Endothelial cell of umbilical vein (primary cell): Measurements from ENCODE around the gene TNPO3. TPM values are rescaled to one million over a fixed set of nuclear protein-coding genes. Genes with fewer than 3 reads are reported as not detected.

Experiments
- BruUV-seq: library from RNA; stranded (reverse); fragments of 400-500 nt; replicated peaks from 2 replicates; lab custom pipeline; 2021; lab: Mats Ljungman, UMichigan
- CTCF ChIA-PET: fragments of 300-600, 350-600 bp; sonication (Branson Sonifier 250); formaldehyde crosslinking; loops from one replicate; lab custom pipeline; 2021; ENCODE audit warnings: antibody characterized with exemption, inconsistent platforms; lab: Charles Lee
- POLR2A ChIA-PET: fragments of 300-600, 350-600 bp; sonication (Branson Sonifier 250); formaldehyde crosslinking; loops from one replicate; lab custom pipeline; 2021; ENCODE audit warnings: antibody characterized with exemption, inconsistent platforms; lab: Charles Lee
- DNase-seq: peaks from one replicate; pipeline ENCODE4 v3.0.0-alpha.2; 2011; ENCODE audit warnings: low read depth, low spot score
- FAIRE-seq: peaks from 2 replicates; lab custom pipeline; 2011; peaks lifted over from hg19 to GRCh38; lab: Jason Lieb, UNC
- H2AFZ ChIP-seq: 2 replicates; pipeline ENCODE4 v1.6.0; 2012; ENCODE audit warnings: low read depth, low read length, control low read depth, inconsistent platforms
- H3K27ac ChIP-seq: 2 replicates; pipeline ENCODE4 v1.5.1; 2011; ENCODE audit warnings: low read depth, mild to moderate bottlenecking, control low read depth, low read length, moderate library complexity; ENCODE audit not compliant: insufficient read depth
- H3K27me3 ChIP-seq, 2 experiments: 2 replicates each; pipeline versions ENCODE4 v1.6.0 to v1.6.1; 2011; ENCODE audit warnings: low read length in 2 of 2, mixed read lengths in 1 of 2; ENCODE audit not compliant: control insufficient read depth in 2 of 2, insufficient read depth in 2 of 2
- H3K36me3 ChIP-seq, 2 experiments: 2 replicates in 1 of 2; 3 replicates in 1 of 2; pipeline ENCODE4 v1.5.1; 2011; ENCODE audit warnings: low read length in 2 of 2, mild to moderate bottlenecking in 1 of 2, moderate library complexity in 1 of 2; ENCODE audit not compliant: control insufficient read depth in 2 of 2, insufficient read depth in 2 of 2; ENCODE audit errors: extremely low read depth in 1 of 2
- H3K4me1 ChIP-seq: 3 replicates; pipeline ENCODE4 v1.5.1; 2011; ENCODE audit warnings: mild to moderate bottlenecking, low read length; ENCODE audit not compliant: control insufficient read depth, insufficient read depth; ENCODE audit errors: extremely low read depth
- H3K4me2 ChIP-seq: 2 replicates; pipeline ENCODE4 v1.6.1; 2011; ENCODE audit warnings: low read length, control low read depth, mixed read lengths; ENCODE audit not compliant: insufficient read depth
- H3K4me3 ChIP-seq, 3 experiments: fragments of 200-600 bp in 1 of 3; sonication (generic), shearing (Covaris generic) in 1 of 3; replicated peaks in 1 of 3; 2 replicates each; pipeline ENCODE4 v1.5.1; 2011 to 2016; ENCODE audit warnings: control low read depth in 3 of 3, low read length in 3 of 3, mild to moderate bottlenecking in 2 of 3, inconsistent platforms in 1 of 3, low read depth in 1 of 3, moderate library complexity in 1 of 3; ENCODE audit not compliant: insufficient read depth in 1 of 3
- H3K79me2 ChIP-seq: 2 replicates; pipeline ENCODE4 v1.6.0; 2012; ENCODE audit warnings: low read length, inconsistent platforms; ENCODE audit not compliant: control insufficient read depth, insufficient read depth
- H3K9ac ChIP-seq: replicated peaks from 2 replicates; pipeline ENCODE3; 2011; ENCODE audit warnings: low read length, control low read depth; ENCODE audit not compliant: insufficient read depth; ENCODE audit errors: extremely low read depth
- H3K9me1 ChIP-seq: replicated peaks from 3 replicates; pipeline ENCODE4 v1.6.0; 2011; ENCODE audit warnings: mild to moderate bottlenecking, low read length; ENCODE audit not compliant: control insufficient read depth, insufficient read depth; ENCODE audit errors: extremely low read depth
- H3K9me3 ChIP-seq: replicated peaks from 2 replicates; pipeline ENCODE4 v1.5.1; 2012; ENCODE audit warnings: low read length, inconsistent platforms; ENCODE audit not compliant: control insufficient read depth, insufficient read depth
- H4K20me1 ChIP-seq: replicated peaks from 2 replicates; pipeline ENCODE3; 2011; ENCODE audit warnings: mild to moderate bottlenecking, low read length; ENCODE audit not compliant: control insufficient read depth, insufficient read depth; ENCODE audit errors: extremely low read depth
- EZH2 ChIP-seq: IDR thresholded peaks from 2 replicates; pipeline ENCODE4 v1.6.1; 2012; ENCODE audit warnings: borderline replicate concordance, low read depth, mild to moderate bottlenecking, moderate library complexity, low read length, inconsistent platforms; ENCODE audit not compliant: severe bottlenecking
- FOS ChIP-seq: IDR thresholded peaks from 2 replicates; pipeline ENCODE4 v1.6.1; 2011; ENCODE audit warnings: mild to moderate bottlenecking, low read length, moderate library complexity, borderline replicate concordance; ENCODE audit not compliant: insufficient read depth
- GATA2 ChIP-seq: IDR thresholded peaks from 2 replicates; pipeline ENCODE4 v1.7.0; 2011; ENCODE audit warnings: low read depth, mild to moderate bottlenecking, moderate library complexity, mixed read lengths, low read length; ENCODE audit not compliant: insufficient read length, insufficient read depth
- JUN ChIP-seq: IDR thresholded peaks from 2 replicates; pipeline ENCODE4 v1.6.1; 2011; ENCODE audit warnings: borderline replicate concordance, low read depth; ENCODE audit not compliant: insufficient read length, insufficient read depth
- MYC ChIP-seq: IDR thresholded peaks from one replicate; pipeline ENCODE4 v1.6.1; 2011; ENCODE audit warnings: mild to moderate bottlenecking, low read depth, low read length
- POLR2A ChIP-seq: IDR thresholded peaks from 2 replicates; pipeline ENCODE4 v1.6.1; 2012; ENCODE audit warnings: low read depth, mild to moderate bottlenecking, control low read depth, low read length
- POLR2AphosphoS5 ChIP-seq: IDR thresholded peaks from 2 replicates; pipeline ENCODE4 v1.6.1; 2012; ENCODE audit warnings: low read depth, mild to moderate bottlenecking, control low read depth, low read length, moderate library complexity; ENCODE audit not compliant: insufficient read depth
- dilution Hi-C: fragments of 300-500 bp; cut with MboI; formaldehyde crosslinking; loops from one replicate; pipeline ENCODE4 v1.15.0; 2019; ENCODE audit warnings: low sequenced_read_pairs; ENCODE audit not compliant: extremely low pct_ligation_motif_present
- intact Hi-C: fragments of 100-400 bp; cut with micrococcal nuclease; formaldehyde crosslinking; loops from one replicate; pipeline ENCODE4 v1.10.0; 2022
- polyA plus RNA-seq, 4 experiments: library from polyadenylated mRNA; depleted of rRNA in 3 of 4; stranded (reverse) in 3 of 4; unstranded in 1 of 4; fragments of >200 nt; gene quantifications; 2 replicates each; pipeline versions ENCODE4 v1.2.1 to v1.2.3, GENCODE V29; 2011 to 2012; ENCODE audit warnings: missing spikeins in 1 of 4
- total RNA-seq: library from RNA; stranded (reverse); gene quantifications from 2 replicates; pipeline ENCODE4 v1.2.3, GENCODE V29; 2021
- TF ChIP-seq, protein P1 (sequence below), 2 donors: IDR thresholded peaks; 1 replicate in 1 of 2; 2 replicates in 1 of 2; pipeline ENCODE4 v1.5.1; 2011; ENCODE audit warnings: low read length in 2 of 2, mild to moderate bottlenecking in 2 of 2, moderate library complexity in 2 of 2, control low read depth in 1 of 2, inconsistent platforms in 1 of 2, low read depth in 1 of 2; ENCODE audit not compliant: insufficient read depth in 1 of 2; ENCODE audit errors: extremely low read depth in 1 of 2
- TF ChIP-seq, protein P2 (sequence below): IDR thresholded peaks from 2 replicates; pipeline ENCODE4 v1.6.1; 2011; ENCODE audit not compliant: insufficient read depth, insufficient read length

The TNPO3 gene
- total and polyA plus RNA-seq, 2 donors (not counting 3 experiments of a cell fraction or from before 2014, with no cell fraction given) = 29.0 to 46.9 TPM

DNA sequence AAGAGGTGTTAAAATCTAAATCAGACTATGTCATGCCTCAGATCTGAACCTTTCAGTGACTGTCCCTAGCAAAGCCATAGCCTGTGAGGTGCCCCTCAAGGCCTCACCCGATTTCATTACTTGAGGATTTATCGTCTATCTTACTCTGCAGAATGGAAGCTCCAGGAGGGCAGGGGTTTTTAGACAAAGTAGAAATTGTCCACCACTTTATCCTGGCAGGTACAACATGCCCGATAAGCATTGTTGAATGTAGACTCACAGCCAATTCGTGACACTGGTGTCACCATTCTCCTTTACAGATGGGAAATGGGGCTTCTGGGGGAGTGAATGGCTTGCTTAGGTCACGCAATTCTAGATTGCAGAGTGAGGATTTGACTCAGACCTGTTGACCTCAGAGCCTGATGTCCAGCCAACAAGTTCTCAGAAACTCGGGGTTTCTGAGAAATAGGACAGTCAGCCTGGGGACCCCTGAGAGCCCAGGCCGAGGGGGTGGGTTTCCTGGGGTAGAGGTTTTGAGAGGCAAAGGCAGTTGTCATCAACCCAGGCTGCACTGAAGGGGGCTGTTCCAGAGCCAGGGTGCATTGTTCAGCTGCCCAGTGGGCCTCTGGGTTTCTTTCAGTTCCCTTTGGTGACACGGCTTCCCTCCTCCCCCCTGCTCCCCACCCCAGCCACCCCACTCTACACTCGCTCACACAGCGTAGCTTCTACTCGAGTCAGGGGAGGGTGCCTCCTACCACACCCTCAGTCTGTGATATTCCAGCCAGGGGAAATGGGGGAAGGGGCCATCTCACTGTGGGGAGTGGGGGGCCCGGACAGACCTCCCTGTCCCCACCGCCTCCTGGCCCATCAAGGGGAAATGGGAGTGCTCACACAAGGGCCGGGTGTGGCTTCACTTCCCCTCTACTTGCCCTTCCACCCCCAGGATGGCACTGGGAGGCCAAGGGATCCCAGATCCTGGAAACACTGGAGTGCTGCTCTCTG, 120.3 kb downstream of the TNPO3 start:
- Histone ChIP-seq H3K9ac (no peak overlapping the region), H3K9me3 (no peaks in the 10 kb centered on the region), H3K79me2 (no peaks in the 10 kb centered on the region), H3K27ac (no peak overlapping the region), H3K4me3 (no peak overlapping the region), H3K9me1 (no peaks in the 10 kb centered on the region), H3K4me2 (no peak overlapping the region), H4K20me1 (no peaks in the 10 kb centered on the region), H2AFZ (no peak overlapping the region), H3K4me1 (peaks cover 7% of the 10 kb centered on the region), H3K36me3 (no peaks in the 10 kb centered on the region), H3K27me3 (peaks cover 23% of the 10 kb centered on the region in 2 experiments)
- BruUV-seq = no TSS peak
- DNase-seq = no peak
- no peak for TF ChIP-seq FOS
- TF ChIP-seq, protein P1, sequence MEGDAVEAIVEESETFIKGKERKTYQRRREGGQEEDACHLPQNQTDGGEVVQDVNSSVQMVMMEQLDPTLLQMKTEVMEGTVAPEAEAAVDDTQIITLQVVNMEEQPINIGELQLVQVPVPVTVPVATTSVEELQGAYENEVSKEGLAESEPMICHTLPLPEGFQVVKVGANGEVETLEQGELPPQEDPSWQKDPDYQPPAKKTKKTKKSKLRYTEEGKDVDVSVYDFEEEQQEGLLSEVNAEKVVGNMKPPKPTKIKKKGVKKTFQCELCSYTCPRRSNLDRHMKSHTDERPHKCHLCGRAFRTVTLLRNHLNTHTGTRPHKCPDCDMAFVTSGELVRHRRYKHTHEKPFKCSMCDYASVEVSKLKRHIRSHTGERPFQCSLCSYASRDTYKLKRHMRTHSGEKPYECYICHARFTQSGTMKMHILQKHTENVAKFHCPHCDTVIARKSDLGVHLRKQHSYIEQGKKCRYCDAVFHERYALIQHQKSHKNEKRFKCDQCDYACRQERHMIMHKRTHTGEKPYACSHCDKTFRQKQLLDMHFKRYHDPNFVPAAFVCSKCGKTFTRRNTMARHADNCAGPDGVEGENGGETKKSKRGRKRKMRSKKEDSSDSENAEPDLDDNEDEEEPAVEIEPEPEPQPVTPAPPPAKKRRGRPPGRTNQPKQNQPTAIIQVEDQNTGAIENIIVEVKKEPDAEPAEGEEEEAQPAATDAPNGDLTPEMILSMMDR (IDR thresholded peaks at IDR 0.05; ENCODE audit: extremely low read depth in 1 of 2, insufficient read depth in 1 of 2, low read depth in 1 of 2, low read length in 2 of 2) = no peak
- no peak for TF ChIP-seq POLR2A
- no peak for TF ChIP-seq POLR2AphosphoS5
- TF ChIP-seq MYC = no peak
- no peak for TF ChIP-seq EZH2
- TF ChIP-seq, protein P2, sequence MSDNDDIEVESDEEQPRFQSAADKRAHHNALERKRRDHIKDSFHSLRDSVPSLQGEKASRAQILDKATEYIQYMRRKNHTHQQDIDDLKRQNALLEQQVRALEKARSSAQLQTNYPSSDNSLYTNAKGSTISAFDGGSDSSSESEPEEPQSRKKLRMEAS = no peak
- TF ChIP-seq JUN = no peak
- no peak for TF ChIP-seq GATA2
- dilution Hi-C loops (no loop called here), intact Hi-C loops (no loop called here)
- POLR2A ChIA-PET = no interaction called here
- CTCF ChIA-PET = no interaction called here
- FAIRE-seq = no peak
